Activated CD4-positive, alpha-beta T cell treated with anti-CD3 and anti-CD28 coated beads for 36 hours (primary cell): Measurements from ENCODE around the gene MEI4. TPM values are rescaled to one million over a fixed set of nuclear protein-coding genes. Genes with fewer than 3 reads are reported as not detected.
"Not testable (repeated sequence)": the region's sequence is repeated elsewhere in the genome, so short reads cannot be mapped to it uniquely, and the experiment has no call there.

Source experiments
- ATAC-seq: fragments of 200-7000 bp; cut with Tn5 transposase; one replicate; pipeline ENCODE4 v1.10.0; 2021; ENCODE audit warnings: mild to moderate bottlenecking, moderate library complexity
- CTCF ChIA-PET: fragments of 350-600 bp; sonication (Branson Sonifier 250); formaldehyde crosslinking; loops from one replicate; lab custom pipeline; 2021; ENCODE audit warnings: antibody characterized with exemption; lab: Charles Lee
- POLR2A ChIA-PET: fragments of 350-600 bp; sonication (Branson Sonifier 250); formaldehyde crosslinking; loops from one replicate; lab custom pipeline; 2021; ENCODE audit warnings: antibody characterized with exemption, inconsistent platforms; lab: Charles Lee
- DNase-seq: peaks from one replicate; pipeline ENCODE4 v3.0.0-alpha.2; 2020
- H3K27ac Mint-ChIP-seq: one replicate; pipeline ENCODE4 v1.8.0; 2021; ENCODE audit warnings: mixed read lengths
- H3K27me3 Mint-ChIP-seq: one replicate; pipeline ENCODE4 v1.8.0; 2021; ENCODE audit warnings: mixed read lengths
- H3K36me3 Mint-ChIP-seq: one replicate; pipeline ENCODE4 v1.8.0; 2021; ENCODE audit warnings: low read depth, mixed read lengths
- H3K4me1 Mint-ChIP-seq: one replicate; pipeline ENCODE4 v1.8.0; 2021; ENCODE audit warnings: mixed read lengths
- H3K4me3 Mint-ChIP-seq: one replicate; pipeline ENCODE4 v1.8.0; 2021; ENCODE audit warnings: mild to moderate bottlenecking, moderate library complexity, mixed read lengths
- H3K9me3 Mint-ChIP-seq: one replicate; pipeline ENCODE4 v1.8.0; 2021; ENCODE audit warnings: low read depth, mixed read lengths
- intact Hi-C, 2 experiments: fragments of 100-400 bp; cut with DNase I in 1 of 2; cut with micrococcal nuclease in 1 of 2; formaldehyde crosslinking; loops; one replicate each; pipeline versions ENCODE4 v1.14.2 to v1.15.1; 2022 to 2024; cut with DNase I, micrococcal nuclease
- total RNA-seq, 2 experiments: library from RNA; stranded (reverse); gene quantifications; one replicate each; pipeline ENCODE4 v1.2.3, GENCODE V29; 2021

MEI4 gene
- total RNA-seq, 2 experiments from 2014 or later: not detected

DNA sequence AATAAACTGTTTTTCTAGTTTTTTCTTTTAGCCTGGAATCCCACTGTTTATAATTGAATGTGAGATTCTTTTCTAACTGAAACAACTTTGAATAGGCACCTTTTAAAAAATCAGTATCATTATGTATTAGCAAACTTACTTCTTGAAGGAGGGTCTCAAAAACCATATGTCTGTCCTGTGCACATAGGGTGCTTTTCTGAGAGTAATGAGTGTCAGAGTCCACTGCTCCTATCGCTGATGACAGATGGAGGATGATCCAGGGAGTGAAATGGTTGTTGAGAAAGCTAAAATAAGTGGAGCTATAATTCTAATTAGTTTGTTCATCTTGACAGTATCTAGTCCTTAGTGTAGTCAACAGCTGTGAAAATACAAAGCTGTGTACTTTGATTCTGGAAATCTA is 35.8 kb downstream of the MEI4 start:
- H3K36me3 Mint-ChIP-seq: no peaks in the 10 kb centered on the region
- POLR2A ChIA-PET: no interaction called here
- ATAC-seq (no peak), DNase-seq (no peak)
- CTCF ChIA-PET: no interaction called here
- H3K27ac Mint-ChIP-seq: no peak overlapping the region
- no peaks in the 10 kb centered on the region for H3K9me3 Mint-ChIP-seq
- intact Hi-C loops: no loop called here
- no peaks in the 10 kb centered on the region for H3K27me3 Mint-ChIP-seq
- no peaks in the 10 kb centered on the region for H3K4me1 Mint-ChIP-seq
- H3K4me3 Mint-ChIP-seq: no peak overlapping the region

DNA sequence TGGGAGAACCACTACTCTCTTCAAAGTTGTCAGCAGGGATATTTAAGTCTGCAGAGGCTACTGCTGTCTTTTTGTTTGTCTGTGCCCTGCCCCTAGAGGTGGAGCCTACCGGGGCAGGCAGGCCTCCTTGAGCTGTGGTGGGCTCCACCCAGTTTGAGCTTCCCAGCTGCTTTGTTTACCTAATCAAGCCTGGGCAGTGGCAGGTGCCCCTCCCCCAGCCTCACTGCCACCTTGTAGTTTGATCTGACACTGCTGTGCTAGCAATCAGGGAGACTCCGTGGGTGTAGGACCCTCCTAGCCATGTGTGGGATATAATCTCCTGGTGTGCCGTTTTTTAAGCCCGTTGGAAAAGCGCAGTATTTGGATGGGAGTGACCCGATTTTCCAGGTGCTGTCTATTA is 47.3 kb downstream of the MEI4 start:
- H3K27me3 Mint-ChIP-seq, intact Hi-C loops, H3K4me3 Mint-ChIP-seq, H3K4me1 Mint-ChIP-seq, H3K36me3 Mint-ChIP-seq, H3K9me3 Mint-ChIP-seq, ATAC-seq, H3K27ac Mint-ChIP-seq, CTCF ChIA-PET, DNase-seq, POLR2A ChIA-PET: not testable (repeated sequence)

DNA sequence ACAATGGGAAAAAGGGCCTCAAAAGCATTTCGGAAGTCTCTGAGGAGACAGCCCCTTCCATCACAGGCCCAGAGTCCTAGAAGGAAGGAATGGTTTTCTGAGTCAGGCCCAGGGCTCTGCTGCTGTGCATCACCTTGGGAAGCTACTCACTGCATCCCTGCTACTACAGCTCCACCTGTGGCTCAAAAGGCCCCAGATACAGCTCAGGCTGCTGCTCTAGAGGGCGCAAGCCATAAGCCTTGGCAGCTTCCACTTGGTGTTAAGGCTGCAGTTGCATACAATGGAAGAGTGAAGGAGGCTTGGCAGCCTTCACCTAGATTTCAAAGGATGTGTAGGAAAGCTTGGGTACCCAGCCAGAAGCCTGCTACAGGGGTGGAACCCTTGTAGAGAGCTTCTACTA is 54.8 kb downstream of the MEI4 start:
- ChIA-PET POLR2A (no interaction called here), CTCF (no interaction called here)
- Mint-ChIP-seq H3K4me3 (no peak overlapping the region), H3K27me3 (no peaks in the 10 kb centered on the region), H3K36me3 (no peaks in the 10 kb centered on the region), H3K4me1 (no peaks in the 10 kb centered on the region), H3K27ac (no peak overlapping the region), H3K9me3 (peaks cover 15% of the 10 kb centered on the region)
- intact Hi-C loops: no loop called here
- DNase-seq (no peak), ATAC-seq (no peak)

DNA sequence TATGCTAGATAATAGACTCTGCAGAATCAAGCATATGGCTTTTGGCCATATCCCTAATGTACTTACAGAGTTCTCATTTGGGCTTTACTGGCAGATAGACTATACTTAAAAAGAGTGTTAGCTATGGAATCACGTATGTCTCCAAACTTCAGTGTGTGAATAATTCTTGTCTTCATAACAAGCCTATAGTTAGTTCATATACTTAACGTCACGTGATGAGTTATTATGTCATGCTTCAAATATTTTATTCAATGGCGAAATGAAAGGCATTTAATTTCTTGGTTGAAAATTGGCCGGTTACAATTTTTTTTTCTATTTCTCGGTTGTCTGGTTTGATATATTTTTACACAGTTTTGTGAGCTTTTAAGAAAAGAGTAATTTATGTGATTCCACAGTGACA is 62.7 kb downstream of the MEI4 start:
- Mint-ChIP-seq H3K4me1 (no peaks in the 10 kb centered on the region), H3K36me3 (no peaks in the 10 kb centered on the region), H3K27ac (no peak overlapping the region), H3K9me3 (peaks cover 10% of the 10 kb centered on the region), H3K4me3 (no peak overlapping the region), H3K27me3 (no peaks in the 10 kb centered on the region)
- DNase-seq: no peak
- intact Hi-C loops: no loop called here
- ChIA-PET POLR2A (no interaction called here), CTCF (no interaction called here)
- ATAC-seq: no peak

DNA sequence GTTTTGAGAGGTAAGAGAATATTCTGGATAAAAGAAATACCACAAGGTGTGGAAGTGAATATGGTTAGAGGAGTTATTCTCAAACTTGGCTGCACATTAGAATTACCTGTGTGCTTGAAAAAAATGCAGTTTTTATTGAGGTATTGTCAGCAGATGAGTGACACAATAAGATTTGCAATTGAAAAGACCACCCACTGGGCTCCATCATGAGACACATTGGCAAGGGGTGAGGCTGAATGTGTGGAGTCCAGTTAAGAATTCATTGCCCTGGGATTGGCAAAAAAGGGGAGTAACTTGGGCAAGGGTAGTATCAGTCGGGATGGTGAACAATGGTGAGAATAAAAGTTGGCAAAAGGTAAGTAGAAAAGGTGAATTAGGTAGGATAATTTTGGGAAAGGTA is 63.5 kb downstream of the MEI4 start:
- Mint-ChIP-seq H3K4me1 (no peaks in the 10 kb centered on the region), H3K27me3 (no peaks in the 10 kb centered on the region), H3K4me3 (no peak overlapping the region), H3K36me3 (no peaks in the 10 kb centered on the region), H3K9me3 (peaks cover 10% of the 10 kb centered on the region), H3K27ac (no peak overlapping the region)
- POLR2A ChIA-PET: no interaction called here
- no peak for DNase-seq
- intact Hi-C loops: no loop called here
- CTCF ChIA-PET: no interaction called here
- ATAC-seq: no peak

DNA sequence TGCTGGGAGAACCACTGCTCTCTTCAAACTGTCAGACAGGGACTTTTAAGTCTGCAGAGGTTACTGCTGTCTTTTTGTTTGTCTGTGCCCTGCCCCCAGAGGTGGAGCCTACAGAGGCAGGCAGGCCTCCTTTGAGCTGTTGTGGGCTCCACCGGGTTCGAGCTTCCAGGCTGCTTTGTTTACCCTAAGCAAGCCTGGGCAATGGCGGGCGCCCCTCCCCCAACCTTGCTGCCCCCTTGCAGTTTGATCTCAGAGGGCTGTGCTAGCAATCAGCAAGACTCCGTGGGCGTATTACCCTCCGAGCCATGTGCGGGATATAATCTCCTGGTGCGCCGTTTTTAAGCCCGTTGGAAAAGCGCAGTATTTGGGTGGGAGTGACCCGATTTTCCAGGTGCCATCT is 83.2 kb downstream of the MEI4 start:
- H3K27ac Mint-ChIP-seq, H3K4me1 Mint-ChIP-seq, H3K4me3 Mint-ChIP-seq, H3K36me3 Mint-ChIP-seq, CTCF ChIA-PET, ATAC-seq, intact Hi-C loops, POLR2A ChIA-PET, DNase-seq, H3K9me3 Mint-ChIP-seq, H3K27me3 Mint-ChIP-seq: not testable (repeated sequence)

DNA sequence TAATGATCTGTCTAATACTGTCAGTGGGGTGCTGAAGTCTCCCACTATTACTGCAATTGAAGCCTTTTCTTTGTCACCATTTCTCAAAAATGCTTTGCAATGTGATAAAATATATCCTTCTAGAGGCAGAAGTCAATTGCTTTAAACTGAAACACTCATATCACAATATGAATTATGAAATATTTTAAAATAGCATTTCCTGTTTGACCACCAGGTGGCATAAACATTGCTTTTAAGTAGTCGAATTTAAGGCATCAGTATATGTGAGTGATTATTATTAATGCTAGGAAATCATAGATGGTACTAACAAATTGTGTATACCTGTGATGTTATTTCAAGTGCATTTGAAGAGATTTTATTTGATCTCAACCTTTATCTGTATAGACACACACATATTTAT is 87.5 kb downstream of the MEI4 start:
- ATAC-seq: no peak
- intact Hi-C loops: no loop called here
- Mint-ChIP-seq H3K27ac (no peak overlapping the region), H3K36me3 (no peaks in the 10 kb centered on the region), H3K4me1 (no peaks in the 10 kb centered on the region), H3K9me3 (peaks cover 7% of the 10 kb centered on the region), H3K4me3 (no peak overlapping the region), H3K27me3 (no peaks in the 10 kb centered on the region)
- ChIA-PET CTCF (no interaction called here), POLR2A (no interaction called here)
- no peak for DNase-seq

DNA sequence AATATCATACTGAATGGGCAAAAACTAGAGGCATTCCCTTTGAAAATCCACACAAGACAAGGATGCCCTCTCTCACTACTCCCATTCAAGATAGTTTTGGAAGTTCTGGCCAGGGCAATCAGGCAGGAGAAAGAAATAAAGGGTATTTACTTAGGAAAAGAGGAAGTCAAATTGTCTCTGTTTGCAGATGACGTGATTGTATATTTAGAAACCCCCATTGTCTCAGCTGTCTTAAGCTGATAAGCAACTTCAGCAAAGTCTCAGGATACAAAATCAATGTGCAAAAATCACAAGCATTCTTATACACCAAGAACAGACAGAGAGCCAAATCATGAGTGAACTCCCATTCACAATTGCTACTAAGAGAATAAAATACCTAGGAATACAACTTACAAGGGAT is 99.3 kb downstream of the MEI4 start:
- intact Hi-C loops, CTCF ChIA-PET, H3K27ac Mint-ChIP-seq, POLR2A ChIA-PET, H3K36me3 Mint-ChIP-seq, H3K27me3 Mint-ChIP-seq, DNase-seq, ATAC-seq, H3K4me3 Mint-ChIP-seq, H3K4me1 Mint-ChIP-seq: not testable (repeated sequence)
- H3K9me3 Mint-ChIP-seq: peaks cover 13% of the 10 kb centered on the region

DNA sequence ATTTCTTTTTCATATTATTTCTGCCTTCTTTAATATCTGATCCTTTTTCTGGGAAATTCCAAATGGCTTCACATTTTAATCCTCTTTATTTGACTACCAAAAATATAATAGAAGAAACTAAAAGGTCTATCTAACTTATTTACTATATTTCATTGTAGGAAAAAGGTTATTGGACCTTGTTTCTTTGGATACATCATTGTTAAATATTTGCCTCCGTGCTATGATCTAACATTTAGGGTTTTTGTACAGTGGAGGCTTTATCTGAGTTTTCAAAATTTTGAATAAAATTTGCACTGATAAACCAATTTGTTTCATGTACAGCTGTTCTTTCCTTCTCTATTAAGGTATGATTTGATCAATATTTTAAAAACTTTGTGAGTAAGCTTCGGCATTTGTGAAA is 109.5 kb downstream of the MEI4 start:
- intact Hi-C loops: no loop called here
- Mint-ChIP-seq H3K27me3 (no peaks in the 10 kb centered on the region), H3K27ac (no peak overlapping the region), H3K36me3 (no peaks in the 10 kb centered on the region), H3K4me1 (no peaks in the 10 kb centered on the region), H3K9me3 (peaks cover 11% of the 10 kb centered on the region), H3K4me3 (no peak overlapping the region)
- DNase-seq (no peak), ATAC-seq (no peak)
- ChIA-PET CTCF (no interaction called here), POLR2A (no interaction called here)

DNA sequence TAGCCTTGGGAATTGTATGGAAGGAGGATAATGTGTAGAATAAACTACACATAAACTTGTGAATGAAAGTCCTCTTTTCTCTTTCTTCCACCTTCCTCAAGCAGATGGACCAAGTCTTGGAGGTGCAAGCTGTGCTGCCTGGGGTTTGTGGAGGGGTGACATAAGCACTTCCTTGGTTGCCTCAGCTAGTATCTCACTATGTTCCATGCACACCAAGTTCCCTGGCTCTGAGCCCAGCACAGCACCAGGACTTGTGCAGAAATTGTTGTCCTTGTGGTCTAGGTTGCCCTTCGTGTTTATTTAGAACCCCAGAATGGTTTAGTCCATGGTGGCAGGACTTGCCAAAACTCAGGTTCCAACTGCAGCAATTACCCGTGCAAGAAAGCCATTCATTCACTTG is 110.3 kb downstream of the MEI4 start:
- ChIA-PET CTCF (no interaction called here), POLR2A (no interaction called here)
- peaks cover 11% of the 10 kb centered on the region for H3K9me3 Mint-ChIP-seq
- ATAC-seq: no peak
- no peak overlapping the region for H3K4me3 Mint-ChIP-seq
- no peak for DNase-seq
- no peaks in the 10 kb centered on the region for H3K36me3 Mint-ChIP-seq
- no peak overlapping the region for H3K27ac Mint-ChIP-seq
- intact Hi-C loops: no loop called here
- H3K27me3 Mint-ChIP-seq: no peaks in the 10 kb centered on the region
- no peaks in the 10 kb centered on the region for H3K4me1 Mint-ChIP-seq

DNA sequence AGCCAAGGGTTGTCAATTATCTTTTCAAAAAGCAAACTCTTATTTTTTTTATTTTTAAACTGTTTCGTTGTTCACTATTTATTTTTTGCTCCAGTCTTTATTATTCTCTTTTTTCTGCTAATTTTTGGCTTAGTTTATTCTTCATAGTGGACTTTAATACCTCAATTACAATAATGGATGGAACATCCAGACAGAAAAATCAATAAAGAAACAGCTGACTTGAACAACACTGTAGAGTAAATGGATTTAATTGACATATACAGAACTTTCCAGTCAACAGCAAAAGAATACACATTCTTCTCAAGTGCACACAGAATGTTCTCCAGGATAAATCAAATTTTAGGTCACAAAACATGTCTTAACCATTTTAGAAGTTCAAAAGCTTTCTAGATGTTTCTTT is 111.5 kb downstream of the MEI4 start:
- H3K4me3 Mint-ChIP-seq: no peak overlapping the region
- ChIA-PET POLR2A (no interaction called here), CTCF (no interaction called here)
- no peaks in the 10 kb centered on the region for H3K27me3 Mint-ChIP-seq
- H3K4me1 Mint-ChIP-seq: no peaks in the 10 kb centered on the region
- no peak for ATAC-seq
- H3K27ac Mint-ChIP-seq: no peak overlapping the region
- intact Hi-C loops: no loop called here
- peaks cover 6% of the 10 kb centered on the region for H3K9me3 Mint-ChIP-seq
- DNase-seq: no peak
- H3K36me3 Mint-ChIP-seq: no peaks in the 10 kb centered on the region

DNA sequence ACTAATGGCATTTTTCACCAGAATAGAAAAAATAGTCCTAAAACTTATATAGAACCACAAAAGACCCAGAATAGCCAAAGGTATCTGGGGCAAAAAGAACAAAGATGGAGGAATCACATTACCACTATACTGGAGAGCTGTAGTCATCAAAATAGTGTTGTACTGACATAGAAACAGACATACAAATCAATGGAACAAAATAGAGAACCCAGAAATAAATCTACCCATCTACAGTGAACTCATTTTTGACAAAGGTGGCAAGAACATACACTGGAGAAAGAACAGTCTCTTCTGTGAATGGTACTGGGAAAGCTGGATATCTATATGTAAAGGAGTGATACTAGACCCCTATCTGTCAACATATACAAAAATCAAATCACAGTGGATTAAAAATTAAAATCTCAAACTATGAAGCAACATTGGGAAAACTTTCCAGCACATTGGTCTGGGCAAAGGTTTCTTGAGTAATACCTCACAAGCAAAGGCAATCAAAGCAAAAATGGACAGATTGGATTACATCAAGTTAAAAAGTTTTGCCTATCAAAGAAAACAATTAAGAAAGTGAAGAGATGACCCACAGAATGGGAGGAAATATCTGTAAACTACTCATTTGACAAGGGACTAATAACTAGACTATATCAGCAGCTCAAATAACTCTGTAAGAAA is 120.5 kb downstream of the MEI4 start:
- H3K9me3 Mint-ChIP-seq: peaks cover 15% of the 10 kb centered on the region
- H3K4me1 Mint-ChIP-seq: no peaks in the 10 kb centered on the region
- H3K27me3 Mint-ChIP-seq: no peaks in the 10 kb centered on the region
- ATAC-seq (no peak), DNase-seq (no peak)
- intact Hi-C loops: no loop called here
- no peak overlapping the region for H3K4me3 Mint-ChIP-seq
- CTCF ChIA-PET: no interaction called here
- POLR2A ChIA-PET: no interaction called here
- H3K36me3 Mint-ChIP-seq: no peaks in the 10 kb centered on the region
- no peak overlapping the region for H3K27ac Mint-ChIP-seq

DNA sequence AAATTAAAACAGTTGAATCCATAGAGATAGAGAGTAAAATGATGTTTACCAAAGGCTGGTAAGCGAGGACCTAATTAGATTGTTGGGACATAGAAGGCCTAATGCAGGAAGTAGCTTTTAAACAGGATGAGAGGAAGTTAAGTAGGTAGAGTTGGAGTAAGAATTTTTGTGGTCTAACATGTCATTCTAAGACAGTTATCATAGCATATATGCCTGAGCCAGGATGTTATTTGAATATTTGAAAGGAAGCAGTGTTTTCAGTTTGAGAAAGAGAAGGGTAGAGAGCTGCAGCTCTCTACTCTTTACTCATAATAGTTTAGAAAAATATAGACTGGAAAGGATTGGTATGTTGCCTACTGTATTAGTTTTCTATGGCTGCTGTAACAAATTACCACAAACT is 121.6 kb downstream of the MEI4 start:
- ChIA-PET POLR2A (no interaction called here), CTCF (no interaction called here)
- H3K36me3 Mint-ChIP-seq: no peaks in the 10 kb centered on the region
- DNase-seq (no peak), ATAC-seq (no peak)
- H3K4me1 Mint-ChIP-seq: no peaks in the 10 kb centered on the region
- no peaks in the 10 kb centered on the region for H3K27me3 Mint-ChIP-seq
- no peak overlapping the region for H3K27ac Mint-ChIP-seq
- peaks cover 14% of the 10 kb centered on the region for H3K9me3 Mint-ChIP-seq
- no peak overlapping the region for H3K4me3 Mint-ChIP-seq
- intact Hi-C loops: no loop called here
